Activated naive CD4-positive, alpha-beta T cell treated with anti-CD3 and anti-CD28 coated beads, Interleukin-2, amount 10 ng/mL, durations not matched to agents 7 days and 5 days (primary cell): ENCODE measurements around the gene TTC21A.

Source experiments
- CTCF ChIA-PET: fragments of 350-600 bp; sonication (Branson Sonifier 250); formaldehyde crosslinking; loops from one replicate; lab custom pipeline; 2021; ENCODE audit warnings: antibody characterized with exemption; lab: Charles Lee
- DNase-seq: peaks from one replicate; pipeline ENCODE4 v3.0.0-alpha.2; 2020
- H3K27ac Mint-ChIP-seq: one replicate; pipeline ENCODE4 v1.8.0; 2021; ENCODE audit warnings: mild to moderate bottlenecking, moderate library complexity, mixed read lengths
- H3K27me3 Mint-ChIP-seq: one replicate; pipeline ENCODE4 v1.8.0; 2021; ENCODE audit warnings: mild to moderate bottlenecking, mixed read lengths
- H3K36me3 Mint-ChIP-seq: one replicate; pipeline ENCODE4 v1.8.0; 2021; ENCODE audit warnings: mixed read lengths
- H3K4me1 Mint-ChIP-seq: one replicate; pipeline ENCODE4 v1.8.0; 2021; ENCODE audit warnings: mixed read lengths
- H3K4me3 Mint-ChIP-seq: one replicate; pipeline ENCODE4 v1.8.0; 2021; ENCODE audit warnings: mild to moderate bottlenecking, moderate library complexity, mixed read lengths
- H3K9me3 Mint-ChIP-seq: one replicate; pipeline ENCODE4 v1.8.0; 2021; ENCODE audit warnings: mixed read lengths

Gene TTC21A

GRCh38 chr3:39102504-39103323 lies 4.8 kb upstream of the TTC21A start:
- H3K36me3 Mint-ChIP-seq, result peaks cover 7% of the 10 kb centered on the region
- peaks cover 34% of the 10 kb centered on the region for H3K4me1 Mint-ChIP-seq
- peaks cover 13% of the 10 kb centered on the region for H3K27me3 Mint-ChIP-seq
- no peaks in the 10 kb centered on the region for H3K9me3 Mint-ChIP-seq
- CTCF ChIA-PET, result interaction anchor here (0.8 to 7.3 kb wide), 3 partner anchors 16 to 186 kb away, joined by 3 to 73 read pairs (median 4); no protein-coding TSS in a partner anchor
- DNase-seq, result no peak
- no peak overlapping the region for H3K4me3 Mint-ChIP-seq
- H3K27ac Mint-ChIP-seq, result no peak overlapping the region

- H3K36me3 Mint-ChIP-seq, result peaks cover 7% of the 10 kb centered on the region
- CTCF ChIA-PET, result interaction anchor here (0.8 to 7.3 kb wide), 2 partner anchors 17 to 185 kb away, joined by 3 to 73 read pairs; no protein-coding TSS in a partner anchor
- H3K4me3 Mint-ChIP-seq, result no peak overlapping the region
- no peaks in the 10 kb centered on the region for H3K9me3 Mint-ChIP-seq
- no peak for DNase-seq
- H3K27me3 Mint-ChIP-seq, result peaks cover 14% of the 10 kb centered on the region
- H3K27ac Mint-ChIP-seq, result no peak overlapping the region
- H3K4me1 Mint-ChIP-seq, result peaks cover 40% of the 10 kb centered on the region
These were observed 4.2 kb upstream of the TTC21A start for GRCh38 chr3:39103324-39103693.

GRCh38 chr3:39103791-39104552 lies 3.5 kb upstream of the TTC21A start:
- CTCF ChIA-PET, result interaction anchor here (1.0 to 7.3 kb wide), 4 partner anchors 23 to 185 kb away, joined by 3 to 73 read pairs (median 5); no protein-coding TSS in a partner anchor
- H3K27ac Mint-ChIP-seq, result no peak overlapping the region
- H3K36me3 Mint-ChIP-seq, result peaks cover 7% of the 10 kb centered on the region
- H3K9me3 Mint-ChIP-seq, result no peaks in the 10 kb centered on the region
- no peak overlapping the region for H3K4me3 Mint-ChIP-seq
- peaks cover 18% of the 10 kb centered on the region for H3K27me3 Mint-ChIP-seq
- DNase-seq, result no peak
- H3K4me1 Mint-ChIP-seq, result peaks cover 47% of the 10 kb centered on the region

- H3K4me1 Mint-ChIP-seq, result peaks cover 54% of the 10 kb centered on the region
- no peak for DNase-seq
- H3K36me3 Mint-ChIP-seq, result peaks cover 7% of the 10 kb centered on the region
- H3K27me3 Mint-ChIP-seq, result peaks cover 29% of the 10 kb centered on the region
- CTCF ChIA-PET, result interaction anchor here (1.0 to 7.3 kb wide), 4 partner anchors 24 to 183 kb away, joined by 3 to 73 read pairs (median 5); no protein-coding TSS in a partner anchor
- H3K4me3 Mint-ChIP-seq, result no peak overlapping the region
- no peaks in the 10 kb centered on the region for H3K9me3 Mint-ChIP-seq
- no peak overlapping the region for H3K27ac Mint-ChIP-seq
These were observed 2.4 kb upstream of the TTC21A start for GRCh38 chr3:39104961-39105686.

GRCh38 chr3:39105687-39106063 lies 1.8 kb upstream of the TTC21A start:
- Mint-ChIP-seq H3K27ac (no peak overlapping the region), H3K36me3 (peaks cover 7% of the 10 kb centered on the region), H3K4me1 (peaks cover 54% of the 10 kb centered on the region), H3K4me3 (peak overlapping the region; percentile 74), H3K27me3 (peaks cover 34% of the 10 kb centered on the region), H3K9me3 (no peaks in the 10 kb centered on the region)
- no peak for DNase-seq
- CTCF ChIA-PET, result interaction anchor here (1.2 to 7.3 kb wide), 3 partner anchors 24 to 183 kb away, joined by 3 to 73 read pairs (median 3); no protein-coding TSS in a partner anchor

- peaks cover 51% of the 10 kb centered on the region for H3K4me1 Mint-ChIP-seq
- no peaks in the 10 kb centered on the region for H3K9me3 Mint-ChIP-seq
- DNase-seq, result no peak
- CTCF ChIA-PET, result interaction anchor here (0.9 to 7.3 kb wide), 3 partner anchors 41 to 182 kb away, joined by 3 to 73 read pairs (median 3); no protein-coding TSS in a partner anchor
- H3K4me3 Mint-ChIP-seq, result peak overlapping the region; percentile 74
- H3K36me3 Mint-ChIP-seq, result peaks cover 4% of the 10 kb centered on the region
- H3K27me3 Mint-ChIP-seq, result peaks cover 34% of the 10 kb centered on the region
- H3K27ac Mint-ChIP-seq, result peak overlapping the region; percentile 11
These were observed 1.1 kb upstream of the TTC21A start for GRCh38 chr3:39106281-39106811.

GRCh38 chr3:39106851-39107387 lies 561 bp upstream of the TTC21A start:
- H3K4me1 Mint-ChIP-seq, result peaks cover 51% of the 10 kb centered on the region
- no peaks in the 10 kb centered on the region for H3K9me3 Mint-ChIP-seq
- CTCF ChIA-PET, result interaction anchor here (0.9 to 7.3 kb wide), 5 partner anchors 40 to 185 kb away, joined by 3 to 73 read pairs (median 6); no protein-coding TSS in a partner anchor
- H3K4me3 Mint-ChIP-seq, result peak overlapping the region; percentile 74
- no peak for DNase-seq
- H3K36me3 Mint-ChIP-seq, result peaks cover 4% of the 10 kb centered on the region
- no peak overlapping the region for H3K27ac Mint-ChIP-seq
- H3K27me3 Mint-ChIP-seq, result peaks cover 37% of the 10 kb centered on the region

- no peaks in the 10 kb centered on the region for H3K9me3 Mint-ChIP-seq
- H3K4me1 Mint-ChIP-seq, result peaks cover 45% of the 10 kb centered on the region
- CTCF ChIA-PET, result interaction anchor here (1.0 to 3.0 kb wide), 8 partner anchors 8 to 183 kb away, joined by 3 to 18 read pairs (median 5); no protein-coding TSS in a partner anchor
- H3K27ac Mint-ChIP-seq, result peak overlapping the region; percentile 83
- peaks cover 2% of the 10 kb centered on the region for H3K36me3 Mint-ChIP-seq
- peak overlapping the region; percentile 78 for H3K4me3 Mint-ChIP-seq
- DNase-seq, result peak; percentile 73
- H3K27me3 Mint-ChIP-seq, result peaks cover 44% of the 10 kb centered on the region
These were observed 775 bp downstream of the TTC21A start for GRCh38 chr3:39108200-39108710.

- H3K27me3 Mint-ChIP-seq, result peaks cover 47% of the 10 kb centered on the region
- CTCF ChIA-PET, result interaction anchor here (1.0 to 3.0 kb wide), 7 partner anchors 10 to 182 kb away, joined by 3 to 18 read pairs (median 4); no protein-coding TSS in a partner anchor
- peaks cover 2% of the 10 kb centered on the region for H3K36me3 Mint-ChIP-seq
- peaks cover 40% of the 10 kb centered on the region for H3K4me1 Mint-ChIP-seq
- no peak overlapping the region for H3K4me3 Mint-ChIP-seq
- H3K9me3 Mint-ChIP-seq, result no peaks in the 10 kb centered on the region
- DNase-seq, result no peak
- H3K27ac Mint-ChIP-seq, result no peak overlapping the region
These were observed 1.6 kb downstream of the TTC21A start for GRCh38 chr3:39109086-39109485.

GRCh38 chr3:39110041-39110639 lies 2.7 kb downstream of the TTC21A start:
- no peak for DNase-seq
- Mint-ChIP-seq H3K36me3 (peaks cover 1% of the 10 kb centered on the region), H3K27ac (no peak overlapping the region), H3K9me3 (no peaks in the 10 kb centered on the region), H3K27me3 (peaks cover 52% of the 10 kb centered on the region), H3K4me1 (peaks cover 37% of the 10 kb centered on the region), H3K4me3 (no peak overlapping the region)
- CTCF ChIA-PET, result interaction anchor here (0.7 to 3.0 kb wide), 3 partner anchors 16 to 181 kb away, joined by 3 to 18 read pairs (median 4); no protein-coding TSS in a partner anchor

- Mint-ChIP-seq H3K36me3 (no peaks in the 10 kb centered on the region), H3K9me3 (no peaks in the 10 kb centered on the region), H3K27ac (no peak overlapping the region), H3K27me3 (peaks cover 42% of the 10 kb centered on the region), H3K4me1 (peaks cover 20% of the 10 kb centered on the region), H3K4me3 (no peak overlapping the region)
- no peak for DNase-seq
- CTCF ChIA-PET, result no interaction called here
These were observed 4.6 kb downstream of the TTC21A start for GRCh38 chr3:39112113-39112512.

- Mint-ChIP-seq H3K36me3 (no peaks in the 10 kb centered on the region), H3K27me3 (peaks cover 41% of the 10 kb centered on the region), H3K9me3 (no peaks in the 10 kb centered on the region), H3K27ac (no peak overlapping the region), H3K4me1 (peaks cover 20% of the 10 kb centered on the region), H3K4me3 (no peak overlapping the region)
- CTCF ChIA-PET, result no interaction called here
- no peak for DNase-seq
These were observed 5.1 kb downstream of the TTC21A start for GRCh38 chr3:39112535-39112934.
